ENCODE results near the gene PIR. TPM values are rescaled to one million over a fixed set of nuclear protein-coding genes. Genes with fewer than 3 reads are reported as not detected.

The PIR gene
- total RNA-seq, 1 experiment from 2014 or later, result 8.2 TPM

DNA sequence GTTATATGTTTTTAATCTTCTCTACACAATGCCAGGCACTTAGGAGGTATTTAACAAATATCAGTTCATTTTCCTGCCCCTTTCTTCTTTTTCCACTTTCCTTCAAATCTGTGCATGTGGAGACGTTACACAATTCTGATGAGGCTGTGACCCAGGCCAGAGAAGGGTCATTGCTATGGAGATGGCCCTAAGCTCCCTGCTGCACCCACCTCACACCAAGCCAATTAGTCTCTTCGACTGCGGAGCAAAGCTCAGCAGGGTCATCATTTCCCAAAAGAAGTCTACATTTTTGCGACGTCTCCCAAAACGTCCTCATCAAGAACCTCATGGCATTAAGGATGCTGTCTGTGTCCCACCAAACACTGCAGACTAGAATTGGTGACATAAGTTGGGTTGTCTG is 80.0 kb downstream of the PIR start:
- H3K4me3 Mint-ChIP-seq (ENCODE audit: unreplicated experiment), result no peak overlapping the region

DNA sequence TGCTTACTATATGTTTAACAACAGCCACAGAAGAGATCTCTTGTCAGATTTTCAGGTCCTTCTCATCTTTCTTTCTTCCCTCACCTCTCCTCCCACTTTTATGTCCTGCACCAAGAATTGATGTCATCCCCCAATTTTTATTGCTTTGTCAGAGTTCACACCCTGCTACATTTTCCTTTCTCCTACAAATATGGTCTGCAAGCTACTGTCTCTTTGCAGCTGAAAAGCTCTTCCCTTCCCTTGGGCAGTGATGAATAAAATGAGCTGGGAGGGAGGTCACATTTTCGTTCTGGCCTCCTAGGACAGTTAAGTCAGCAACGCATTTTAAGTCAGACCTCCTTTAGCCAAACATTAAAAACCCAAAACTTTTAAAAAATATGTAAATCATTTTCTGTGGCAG is 82.2 kb downstream of the PIR start:
- intact Hi-C loops (cut with micrococcal nuclease), result no loop called here
- no peak for DNase-seq (ENCODE audit: unreplicated experiment)
- ChIA-PET POLR2A (no interaction called here), CTCF (interaction anchor here (0.6 kb wide), 1 partner anchor 711 kb away, joined by 3 read pairs; no protein-coding TSS in a partner anchor)
- TF ChIP-seq, protein P1, sequence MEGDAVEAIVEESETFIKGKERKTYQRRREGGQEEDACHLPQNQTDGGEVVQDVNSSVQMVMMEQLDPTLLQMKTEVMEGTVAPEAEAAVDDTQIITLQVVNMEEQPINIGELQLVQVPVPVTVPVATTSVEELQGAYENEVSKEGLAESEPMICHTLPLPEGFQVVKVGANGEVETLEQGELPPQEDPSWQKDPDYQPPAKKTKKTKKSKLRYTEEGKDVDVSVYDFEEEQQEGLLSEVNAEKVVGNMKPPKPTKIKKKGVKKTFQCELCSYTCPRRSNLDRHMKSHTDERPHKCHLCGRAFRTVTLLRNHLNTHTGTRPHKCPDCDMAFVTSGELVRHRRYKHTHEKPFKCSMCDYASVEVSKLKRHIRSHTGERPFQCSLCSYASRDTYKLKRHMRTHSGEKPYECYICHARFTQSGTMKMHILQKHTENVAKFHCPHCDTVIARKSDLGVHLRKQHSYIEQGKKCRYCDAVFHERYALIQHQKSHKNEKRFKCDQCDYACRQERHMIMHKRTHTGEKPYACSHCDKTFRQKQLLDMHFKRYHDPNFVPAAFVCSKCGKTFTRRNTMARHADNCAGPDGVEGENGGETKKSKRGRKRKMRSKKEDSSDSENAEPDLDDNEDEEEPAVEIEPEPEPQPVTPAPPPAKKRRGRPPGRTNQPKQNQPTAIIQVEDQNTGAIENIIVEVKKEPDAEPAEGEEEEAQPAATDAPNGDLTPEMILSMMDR (IDR thresholded peaks at IDR 0.05; ENCODE audit: unreplicated experiment), result no peak
- no peak overlapping the region for H3K27ac Mint-ChIP-seq (ENCODE audit: low read depth, unreplicated experiment)
- H3K27me3 Mint-ChIP-seq (ENCODE audit: insufficient read depth, unreplicated experiment), result no peaks in the 10 kb centered on the region
- no TSS peak for BruUV-seq (replicated peaks)
- H3K4me3 Mint-ChIP-seq (ENCODE audit: unreplicated experiment), result no peak overlapping the region
- H3K4me1 Mint-ChIP-seq (ENCODE audit: insufficient read depth, unreplicated experiment), result no peaks in the 10 kb centered on the region
- no peaks in the 10 kb centered on the region for H3K9me3 Mint-ChIP-seq (ENCODE audit: unreplicated experiment)
- H3K36me3 Mint-ChIP-seq (ENCODE audit: insufficient read depth, unreplicated experiment), result peaks cover 8% of the 10 kb centered on the region

More for the DNA sequence above, 80.0 kb downstream of the PIR start:
- Mint-ChIP-seq H3K9me3 (ENCODE audit: unreplicated experiment) (peaks cover 8% of the 10 kb centered on the region), H3K36me3 (ENCODE audit: insufficient read depth, unreplicated experiment) (peaks cover 6% of the 10 kb centered on the region), H3K4me1 (ENCODE audit: insufficient read depth, unreplicated experiment) (no peaks in the 10 kb centered on the region), H3K27me3 (ENCODE audit: insufficient read depth, unreplicated experiment) (no peaks in the 10 kb centered on the region), H3K27ac (ENCODE audit: low read depth, unreplicated experiment) (no peak overlapping the region)
- ChIA-PET CTCF (interaction anchor here (1.0 kb wide), 1 partner anchor 64 kb away, joined by 3 read pairs; no protein-coding TSS in a partner anchor), POLR2A (no interaction called here)
- intact Hi-C loops (cut with micrococcal nuclease), result no loop called here
- TF ChIP-seq, protein P1 (IDR thresholded peaks at IDR 0.05; ENCODE audit: unreplicated experiment), result no peak
- BruUV-seq (replicated peaks), result no TSS peak
- no peak for DNase-seq (ENCODE audit: unreplicated experiment)

DNA sequence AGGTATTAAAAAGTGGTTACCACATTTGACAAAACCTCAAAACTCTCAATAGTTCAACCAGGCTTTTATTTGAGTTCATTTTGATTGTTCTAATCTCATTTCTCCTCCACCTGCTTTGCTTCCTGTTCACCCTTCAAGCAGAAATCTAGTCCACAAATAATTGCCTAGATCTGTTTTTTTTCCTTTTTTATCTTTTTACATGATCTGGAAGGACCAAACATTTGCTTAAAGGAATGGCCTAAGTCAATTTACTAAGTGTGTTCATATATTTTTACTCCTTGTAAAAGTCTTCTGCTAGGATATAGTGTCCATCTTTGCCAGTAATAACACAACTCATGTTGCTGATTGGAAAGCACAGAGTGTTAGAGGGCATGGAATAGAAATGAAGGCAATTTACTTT is 82.7 kb downstream of the PIR start:
- intact Hi-C loops (cut with micrococcal nuclease), result no loop called here
- no peaks in the 10 kb centered on the region for H3K9me3 Mint-ChIP-seq (ENCODE audit: unreplicated experiment)
- H3K27me3 Mint-ChIP-seq (ENCODE audit: insufficient read depth, unreplicated experiment), result no peaks in the 10 kb centered on the region
- DNase-seq (ENCODE audit: unreplicated experiment), result no peak
- H3K4me1 Mint-ChIP-seq (ENCODE audit: insufficient read depth, unreplicated experiment), result no peaks in the 10 kb centered on the region
- peaks cover 10% of the 10 kb centered on the region for H3K36me3 Mint-ChIP-seq (ENCODE audit: insufficient read depth, unreplicated experiment)
- TF ChIP-seq, protein P1 (IDR thresholded peaks at IDR 0.05; ENCODE audit: unreplicated experiment), result no peak
- H3K4me3 Mint-ChIP-seq (ENCODE audit: unreplicated experiment), result no peak overlapping the region
- ChIA-PET CTCF (interaction anchor here (0.6 kb wide), 1 partner anchor 712 kb away, joined by 3 read pairs; no protein-coding TSS in a partner anchor), POLR2A (no interaction called here)
- no TSS peak for BruUV-seq (replicated peaks)
- H3K27ac Mint-ChIP-seq (ENCODE audit: low read depth, unreplicated experiment), result no peak overlapping the region

DNA sequence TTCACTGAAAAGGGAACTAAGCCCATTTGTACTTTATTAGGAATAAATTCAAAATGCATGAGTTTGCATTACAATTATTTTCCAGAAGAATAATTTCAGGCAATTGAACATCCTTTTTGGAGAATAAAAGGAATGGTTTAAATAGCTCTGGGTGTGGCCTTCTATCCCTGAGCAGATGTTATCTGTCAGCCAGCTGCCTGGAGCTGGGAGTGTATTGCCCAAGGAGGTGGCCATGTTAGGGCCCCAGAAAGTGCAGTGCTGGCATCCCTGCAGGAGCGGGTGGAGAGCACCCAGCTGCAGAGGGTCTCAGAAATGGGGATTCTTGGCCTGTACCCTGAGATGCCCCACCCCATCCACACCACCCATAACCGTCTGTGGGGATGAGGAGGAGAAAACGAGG is 87.3 kb downstream of the PIR start:
- CTCF ChIA-PET, result no interaction called here
- POLR2A ChIA-PET, result no interaction called here
- TF ChIP-seq, protein P1 (IDR thresholded peaks at IDR 0.05; ENCODE audit: unreplicated experiment), result no peak
- intact Hi-C loops (cut with micrococcal nuclease), result no loop called here
- DNase-seq (ENCODE audit: unreplicated experiment), result no peak
- no TSS peak for BruUV-seq (replicated peaks)
- no peaks in the 10 kb centered on the region for H3K9me3 Mint-ChIP-seq (ENCODE audit: unreplicated experiment)
- H3K36me3 Mint-ChIP-seq (ENCODE audit: insufficient read depth, unreplicated experiment), result peaks cover 6% of the 10 kb centered on the region
- H3K27me3 Mint-ChIP-seq (ENCODE audit: insufficient read depth, unreplicated experiment), result no peaks in the 10 kb centered on the region
- H3K4me1 Mint-ChIP-seq (ENCODE audit: insufficient read depth, unreplicated experiment), result no peaks in the 10 kb centered on the region
- no peak overlapping the region for H3K27ac Mint-ChIP-seq (ENCODE audit: low read depth, unreplicated experiment)
- H3K4me3 Mint-ChIP-seq (ENCODE audit: unreplicated experiment), result no peak overlapping the region

All from MCF 10A (cell line).